A549 (cell line): Measurements from ENCODE around the gene AQP10. TPM values are rescaled to one million over a fixed set of nuclear protein-coding genes. Genes with fewer than 3 reads are reported as not detected.

Experiments used
- ATAC-seq, 2 experiments: fragments of 200-7000 bp in 1 of 2; fragments of >200 bp in 1 of 2; cut with Nextera tagmentation in 1 of 2; cut with Tn5 transposase in 1 of 2; 3 replicates each; pipeline versions ENCODE4 v1.8.0 to v1.9.1; 2018 to 2020; ENCODE audit warnings: mild to moderate bottlenecking in 1 of 2, moderate library complexity in 1 of 2
- CTCF ChIA-PET: fragments of 300-600 bp; sonication (Branson Sonifier 250); formaldehyde crosslinking; extraction: SDS; loops from one replicate; lab custom pipeline; 2021; ENCODE audit warnings: antibody characterized with exemption, inconsistent platforms; lab: Yijun Ruan, JAX
- POLR2A ChIA-PET: fragments of 350-600 bp; formaldehyde crosslinking; extraction: SDS; loops from one replicate; lab custom pipeline; 2021; ENCODE audit warnings: antibody characterized with exemption, inconsistent platforms; lab: Yijun Ruan, JAX
- DNase-seq, 2 experiments: peaks; one replicate each; pipeline versions ENCODE4 v3.0.0 to v3.0.0-alpha.2; 2011 to 2016; ENCODE audit warnings: low read depth in 1 of 2, low spot score in 1 of 2
- FAIRE-seq: peaks from 2 replicates; lab custom pipeline; 2011; peaks lifted over from hg19 to GRCh38; lab: Jason Lieb, UNC
- H3K27ac ChIP-seq, 2 experiments: fragments of >200 bp; sonication (Bioruptor Twin); formaldehyde crosslinking; 3 replicates each; pipeline ENCODE4 v1.5.1; 2016 to 2017
- H3K4me1 ChIP-seq: fragments of >200 bp; sonication (Bioruptor Twin); formaldehyde crosslinking; 3 replicates; pipeline ENCODE4 v1.6.1; 2016
- H3K4me2 ChIP-seq: fragments of >200 bp; sonication (Bioruptor Twin); formaldehyde crosslinking; 3 replicates; pipeline ENCODE4 v1.6.1; 2016
- H3K4me3 ChIP-seq: fragments of >200 bp; sonication (Bioruptor Twin); formaldehyde crosslinking; 3 replicates; pipeline ENCODE4 v1.5.1; 2016
- H3K9me3 ChIP-seq: fragments of >200 bp; sonication (Bioruptor Twin); formaldehyde crosslinking; 3 replicates; pipeline ENCODE4 v1.6.1; 2016
- ATOH8 ChIP-seq: fragments of 250-450 bp; sonication (Bioruptor Pico); IDR thresholded peaks from 2 replicates; pipeline ENCODE4 v1.5.0; 2020; ENCODE audit warnings: low read depth, mild to moderate bottlenecking, moderate library complexity
- BHLHE40 ChIP-seq: IDR thresholded peaks from 2 replicates; pipeline ENCODE4 v1.6.1; 2012; ENCODE audit warnings: low read depth, low read length, inconsistent platforms
- CEBPB ChIP-seq, 2 experiments: fragments of >200 bp in 1 of 2; sonication (Bioruptor Twin) in 1 of 2; formaldehyde crosslinking in 1 of 2; IDR thresholded peaks; 2 replicates each; pipeline ENCODE4 v1.6.1; 2012 to 2016
- CHD2 ChIP-seq: fragments of 150-350 bp; IDR thresholded peaks from 2 replicates; pipeline ENCODE4 v1.6.1; 2014; ENCODE audit warnings: low read length; ENCODE audit not compliant: partially characterized antibody
- EHF ChIP-seq: fragments of 250-450 bp; sonication (Bioruptor Pico); IDR thresholded peaks from 2 replicates; pipeline ENCODE4 v1.5.0; 2020; ENCODE audit warnings: mild to moderate bottlenecking
- ELK1 ChIP-seq: fragments of 150-350 bp; IDR thresholded peaks from 2 replicates; pipeline ENCODE4 v1.6.1; 2014; ENCODE audit warnings: low read depth, mild to moderate bottlenecking, low read length
- EP300 ChIP-seq, 2 experiments: fragments of >200 bp; sonication (Bioruptor Twin); formaldehyde crosslinking; IDR thresholded peaks; 2 replicates in 1 of 2; 3 replicates in 1 of 2; pipeline ENCODE4 v1.6.1; 2016 to 2017
- ESRRA ChIP-seq: fragments of 150-350 bp; IDR thresholded peaks from 2 replicates; pipeline ENCODE4 v1.6.1; 2014; ENCODE audit warnings: mild to moderate bottlenecking, low read length, borderline replicate concordance
- FOSB ChIP-seq: fragments of 250-450 bp; sonication (Bioruptor Pico); IDR thresholded peaks from 2 replicates; pipeline ENCODE4 v1.5.0; 2020; ENCODE audit warnings: mild to moderate bottlenecking, moderate library complexity
- FOXS1 ChIP-seq: fragments of 250-450 bp; sonication (Bioruptor Pico); IDR thresholded peaks from 2 replicates; pipeline ENCODE4 v1.5.0; 2020; ENCODE audit warnings: mild to moderate bottlenecking, moderate library complexity
- GATA3 ChIP-seq: IDR thresholded peaks from 2 replicates; pipeline ENCODE4 v1.6.1; 2012; ENCODE audit warnings: borderline replicate concordance
- HDAC2 ChIP-seq: fragments of 200-600 bp; sonication (generic); IDR thresholded peaks from 2 replicates; pipeline ENCODE4 v1.6.1; 2016
- HES2 ChIP-seq: fragments of >200 bp; sonication (Bioruptor Twin); formaldehyde crosslinking; IDR thresholded peaks from 2 replicates; pipeline ENCODE4 v1.6.1; 2016
- HEYL ChIP-seq: fragments of 250-450 bp; sonication (Bioruptor Pico); IDR thresholded peaks from 2 replicates; pipeline ENCODE4 v1.8.0; 2021; ENCODE audit warnings: mild to moderate bottlenecking, moderate library complexity
- HMGXB4 ChIP-seq: fragments of 250-450 bp; sonication (Bioruptor Pico); IDR thresholded peaks from 2 replicates; pipeline ENCODE4 v1.5.0; 2021; ENCODE audit warnings: mild to moderate bottlenecking, moderate library complexity, borderline replicate concordance
- HOXB13 ChIP-seq: fragments of 250-450 bp; sonication (Bioruptor Pico); IDR thresholded peaks from 2 replicates; pipeline ENCODE4 v1.5.0; 2020; ENCODE audit warnings: low read depth, mild to moderate bottlenecking, moderate library complexity
- KDM1A ChIP-seq: fragments of 200-600 bp; sonication (generic); IDR thresholded peaks from 2 replicates; pipeline ENCODE4 v1.6.1; 2016; ENCODE audit warnings: low read depth, mild to moderate bottlenecking
- KDM5A ChIP-seq: fragments of 200-600 bp; sonication (generic); IDR thresholded peaks from 2 replicates; pipeline ENCODE4 v1.6.1; 2016; ENCODE audit warnings: antibody characterized with exemption, mild to moderate bottlenecking
- MAFK ChIP-seq: fragments of 450-650 bp; IDR thresholded peaks from 2 replicates; pipeline ENCODE4 v1.6.1; 2014; ENCODE audit not compliant: partially characterized antibody
- MAZ ChIP-seq: fragments of 150-350 bp; IDR thresholded peaks from 2 replicates; pipeline ENCODE4 v1.6.1; 2014; ENCODE audit warnings: antibody characterized with exemption, low read depth, low read length, borderline replicate concordance
- PBX3 ChIP-seq: IDR thresholded peaks from 2 replicates; pipeline ENCODE4 v1.6.1; 2012
- PHF8 ChIP-seq: fragments of 200-600 bp; sonication (generic); IDR thresholded peaks from 2 replicates; pipeline ENCODE4 v1.6.1; 2016; ENCODE audit warnings: low read depth, mild to moderate bottlenecking, antibody characterized with exemption, moderate library complexity, borderline replicate concordance
- POLR2AphosphoS2 ChIP-seq: conservative IDR thresholded peaks from 2 replicates; pipeline ENCODE4 v1.6.1; 2012; ENCODE audit warnings: low read length, improper control_type of control experiment, inconsistent platforms
- RAD21 ChIP-seq, 2 experiments: fragments of >200 bp in 1 of 2; sonication (Bioruptor Twin) in 1 of 2; formaldehyde crosslinking in 1 of 2; IDR thresholded peaks in 1 of 2; conservative IDR thresholded peaks in 1 of 2; 2 replicates in 1 of 2; 3 replicates in 1 of 2; pipeline ENCODE4 v1.6.1; 2012 to 2018; ENCODE audit warnings: inconsistent platforms in 1 of 2
- SREBF2 ChIP-seq: fragments of 450-650 bp; IDR thresholded peaks from 2 replicates; pipeline ENCODE4 v1.6.1; 2014; ENCODE audit warnings: mild to moderate bottlenecking, moderate library complexity
- TP53 ChIP-seq: fragments of 250-450 bp; sonication (Bioruptor Pico); IDR thresholded peaks from 2 replicates; pipeline ENCODE4 v1.5.0; 2021; ENCODE audit warnings: mild to moderate bottlenecking, moderate library complexity
- USF2 ChIP-seq: fragments of 450-650 bp; IDR thresholded peaks from 2 replicates; pipeline ENCODE4 v1.6.1; 2014; ENCODE audit warnings: antibody characterized with exemption
- ZC3H11A ChIP-seq: fragments of 450-650 bp; IDR thresholded peaks from 2 replicates; pipeline ENCODE4 v1.6.1; 2014; ENCODE audit warnings: antibody characterized with exemption, mild to moderate bottlenecking
- ZFP36 ChIP-seq: fragments of 450-650 bp; IDR thresholded peaks from 2 replicates; pipeline ENCODE4 v1.6.1; 2014; ENCODE audit warnings: borderline replicate concordance; ENCODE audit not compliant: partially characterized antibody
- WGBS: methylation state at CpG from one replicate; pipeline ENCODE4 v1.1.6; 2017; ENCODE audit errors: missing lambda C conversion rate; 5-methylcytosine and 5-hydroxymethylcytosine counted together
- polyA plus RNA-seq, 4 experiments: library from polyadenylated mRNA; depleted of rRNA in 3 of 4; stranded (reverse); fragments of >200 nt; fragmentation: RNase III in 1 of 4; extraction: RNeasy Plus Mini Kit Qiagen cat#74134 plus additional on column Dnase treatment in 1 of 4; gene quantifications; 2 replicates in 3 of 4; 3 replicates in 1 of 4; pipeline ENCODE4 v1.2.3, GENCODE V29; 2011 to 2017

AQP10 gene
- polyA plus RNA-seq, 2 of the 4 experiments (the other 2 are of a cell fraction) = not detected

- WGBS = 78% methylated on average over 7 of the region's 7 CpGs
- POLR2A ChIA-PET = no interaction called here
Measured at GRCh38 chr1:154342132-154342531, 21.2 kb downstream of the AQP10 start.

GRCh38 chr1:154342836-154343472, 22.1 kb downstream of the AQP10 start:
- ChIA-PET POLR2A (no interaction called here), CTCF (interaction anchor here (0.9 to 22.0 kb wide), 3 partner anchors 8 to 204 kb away, joined by 4 to 268 read pairs (median 85); partner anchors contain the start of genes AQP10 and ATP8B2)
- TF ChIP-seq PHF8 (no peak), KDM5A (no peak), EP300 (IDR thresholded peaks at IDR 0.05) (no peak), POLR2AphosphoS2 (no peak), ZC3H11A (no peak), HES2 (no peak), ELK1 (no peak), ATOH8 (CRISPR knock-in tag) (no peak), BHLHE40 (no peak), CEBPB (IDR thresholded peaks at IDR 0.05) (no peak), ZFP36 (no peak), HMGXB4 (CRISPR knock-in tag) (no peak), GATA3 (no peak), USF2 (no peak), MAFK (no peak), FOSB (CRISPR knock-in tag) (no peak), HOXB13 (CRISPR knock-in tag) (no peak), ESRRA (no peak), MAZ (no peak)
- ATAC-seq (no peak), DNase-seq (no peak), FAIRE-seq (no peak)
- H3K4me3 ChIP-seq = no peak overlapping the region
- no peak overlapping the region for H3K4me2 ChIP-seq
- H3K27ac ChIP-seq = no peak overlapping the region
- H3K9me3 ChIP-seq = no peaks in the 10 kb centered on the region
- WGBS = 91% methylated on average over 20 of the region's 21 CpGs
- H3K4me1 ChIP-seq = no peaks in the 10 kb centered on the region

More at GRCh38 chr1:154342132-154342531, 21.2 kb downstream of the AQP10 start:
- CTCF ChIA-PET = interaction anchor here (0.6 to 22.0 kb wide), 2 partner anchors 18 to 328 kb away, joined by 3 to 268 read pairs; partner anchors contain the start of genes AQP10 and ATP8B2
- H3K9me3 ChIP-seq = no peaks in the 10 kb centered on the region
- no peak for TF ChIP-seq PBX3
- no peak for TF ChIP-seq SREBF2
- TF ChIP-seq FOXS1 (CRISPR knock-in tag) = no peak
- no peak for TF ChIP-seq HDAC2
- no peak for TF ChIP-seq RAD21 (conservative IDR thresholded peaks at IDR 0.05 in 1 of 2, IDR thresholded peaks at IDR 0.05 in 1 of 2)
- TF ChIP-seq MAZ = no peak
- TF ChIP-seq ZFP36 = no peak
- no peak for TF ChIP-seq CHD2
- TF ChIP-seq KDM1A = no peak
- no peak for TF ChIP-seq TP53 (CRISPR knock-in tag)
- no peak for TF ChIP-seq EHF (CRISPR knock-in tag)
- no peak for TF ChIP-seq HES2
- TF ChIP-seq HEYL = no peak
- no peak overlapping the region for H3K4me2 ChIP-seq
- FAIRE-seq (no peak), ATAC-seq (no peak), DNase-seq (no peak)
- H3K4me1 ChIP-seq = no peaks in the 10 kb centered on the region
- no peak overlapping the region for H3K27ac ChIP-seq
- no peak overlapping the region for H3K4me3 ChIP-seq
